Islet of Langerhans (tissue), 1 donor: ENCODE results near the gene STARD5.

Source experiments
- FAIRE-seq: peaks from one replicate; lab custom pipeline; 2011; peaks lifted over from hg19 to GRCh38; lab: Jason Lieb, UNC

STARD5 gene

DNA sequence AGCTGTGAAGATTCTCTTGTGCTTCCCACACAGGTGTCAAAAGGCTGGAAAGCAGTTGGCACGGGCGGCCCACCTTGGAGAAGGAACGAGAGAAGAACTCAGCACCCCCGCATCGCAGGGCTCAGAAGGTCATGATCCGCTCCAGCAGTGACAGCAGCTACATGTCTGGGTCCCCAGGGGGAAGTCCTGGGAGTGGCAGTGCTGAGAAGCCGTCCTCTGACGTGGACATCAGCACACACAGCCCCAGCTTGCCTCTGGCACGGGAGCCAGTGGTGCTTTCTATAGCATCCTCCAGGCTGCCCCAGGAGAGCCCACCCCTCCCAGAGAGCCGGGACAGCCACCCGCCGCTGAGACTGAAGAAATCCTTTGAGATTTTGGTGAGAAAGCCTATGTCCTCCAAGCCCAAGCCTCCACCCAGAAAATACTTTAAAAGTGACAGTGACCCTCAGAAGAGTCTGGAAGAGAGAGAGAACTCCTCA is 31.4 kb downstream of the STARD5 start:
- FAIRE-seq, result no peak

DNA sequence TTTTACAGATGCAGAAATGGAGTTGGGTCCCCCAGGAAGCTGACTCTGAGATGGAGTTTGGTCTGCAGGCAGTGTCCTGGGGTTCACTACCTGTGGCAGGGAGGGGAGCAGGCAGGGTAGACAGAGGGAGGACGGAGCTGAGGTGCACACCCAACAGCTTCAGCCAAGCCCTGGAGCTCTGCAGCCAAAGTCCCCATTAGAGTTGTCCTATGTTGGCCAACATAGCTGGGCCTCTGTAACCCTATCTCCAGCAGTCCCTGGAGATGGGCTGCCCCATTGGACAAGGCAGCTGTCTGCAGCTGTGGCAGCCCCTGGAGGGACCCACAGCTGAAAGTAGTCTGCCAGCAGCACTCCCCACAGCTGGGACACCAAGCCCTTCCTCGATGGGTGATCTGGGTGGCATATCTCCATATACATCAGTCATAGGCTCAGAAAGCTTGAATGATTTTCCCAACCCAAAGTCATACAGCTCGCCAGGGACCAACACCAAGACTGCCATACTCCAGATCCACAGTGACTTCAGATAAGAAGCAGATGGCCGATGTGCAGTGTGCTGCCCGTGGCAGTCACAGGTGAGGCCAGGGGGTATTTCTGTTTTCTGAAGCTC is 31.9 kb downstream of the STARD5 start:
- no peak for FAIRE-seq

DNA sequence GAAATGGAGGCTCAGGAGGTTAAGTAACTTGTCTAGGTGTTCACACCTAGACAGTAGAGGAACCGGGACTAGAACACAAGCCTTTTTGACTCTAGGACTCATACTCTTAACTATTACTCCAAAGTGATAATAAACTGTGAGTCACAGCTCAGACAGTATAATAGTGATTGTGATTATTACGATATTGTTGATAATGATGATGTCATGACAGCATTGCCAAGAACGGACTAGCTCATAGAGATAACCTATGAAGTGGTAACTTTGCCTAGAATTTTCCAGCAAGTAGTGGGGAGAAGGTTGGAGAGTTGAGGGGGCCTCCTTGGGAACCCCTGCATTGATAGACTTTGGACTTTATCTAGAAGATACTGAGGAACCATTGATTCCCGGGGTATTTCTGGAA is 34.0 kb downstream of the STARD5 start:
- FAIRE-seq, result no peak

DNA sequence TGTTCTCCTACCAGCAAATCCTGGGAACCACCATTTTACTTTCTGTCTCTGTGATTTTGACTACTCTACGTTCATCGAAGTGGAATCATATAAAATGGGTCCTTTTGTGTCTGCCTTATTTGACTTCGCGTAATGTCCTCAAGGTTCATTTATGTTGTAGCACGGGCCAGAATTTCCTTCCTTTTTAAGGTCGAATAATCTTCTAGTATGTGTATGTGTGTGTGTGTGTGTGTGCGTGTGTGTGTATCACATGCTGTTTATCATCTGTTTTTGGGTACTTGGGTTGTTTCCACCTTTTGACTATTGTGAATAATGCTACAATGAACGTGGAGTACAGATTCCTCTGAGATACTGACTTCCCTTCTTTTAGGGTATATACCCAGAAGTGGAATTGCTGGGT is 35.3 kb downstream of the STARD5 start:
- FAIRE-seq, result no peak

DNA sequence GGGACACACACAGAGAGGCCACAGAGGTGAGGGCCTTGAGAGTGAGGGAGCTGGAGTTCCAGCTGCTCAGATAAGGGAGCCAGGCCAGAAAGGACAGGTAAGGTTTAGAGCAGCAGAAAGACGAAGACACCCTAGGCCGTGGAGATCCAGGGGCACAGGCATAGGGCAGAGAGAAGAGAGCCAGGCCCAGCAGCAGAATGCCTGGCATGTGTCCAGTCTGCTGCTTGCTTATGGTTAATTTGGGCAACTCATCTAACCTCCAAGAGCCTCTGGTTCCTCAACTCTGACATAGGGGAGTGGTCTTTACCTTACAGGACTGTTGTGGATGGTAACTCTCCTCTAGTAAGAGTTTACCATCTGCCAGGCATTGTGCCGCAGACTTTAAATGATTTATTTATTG is 35.9 kb downstream of the STARD5 start:
- FAIRE-seq, result no peak

DNA sequence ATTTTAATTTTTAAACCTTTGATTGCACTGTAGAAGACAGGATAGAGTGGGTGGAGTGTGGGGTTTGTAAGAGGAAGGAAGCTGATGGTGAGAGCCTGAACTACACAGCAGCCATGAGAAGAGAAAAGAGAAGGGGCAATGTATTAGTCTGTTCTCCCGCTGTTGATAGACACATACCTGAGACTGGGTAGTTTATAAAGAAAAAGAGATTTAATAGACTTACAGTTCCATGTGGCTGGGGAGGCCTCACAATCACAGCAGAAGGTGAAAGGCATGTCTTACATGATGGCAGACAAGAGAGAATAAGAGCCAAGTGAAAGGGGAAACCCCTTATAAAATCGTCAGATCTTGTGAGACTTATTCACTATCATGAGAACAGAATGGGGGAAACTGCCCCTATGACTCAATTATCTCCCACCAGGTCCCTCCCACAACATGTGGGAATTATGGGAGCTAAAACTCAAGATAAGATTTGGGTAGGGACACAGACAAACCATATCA is 37.3 kb downstream of the STARD5 start:
- no peak for FAIRE-seq

DNA sequence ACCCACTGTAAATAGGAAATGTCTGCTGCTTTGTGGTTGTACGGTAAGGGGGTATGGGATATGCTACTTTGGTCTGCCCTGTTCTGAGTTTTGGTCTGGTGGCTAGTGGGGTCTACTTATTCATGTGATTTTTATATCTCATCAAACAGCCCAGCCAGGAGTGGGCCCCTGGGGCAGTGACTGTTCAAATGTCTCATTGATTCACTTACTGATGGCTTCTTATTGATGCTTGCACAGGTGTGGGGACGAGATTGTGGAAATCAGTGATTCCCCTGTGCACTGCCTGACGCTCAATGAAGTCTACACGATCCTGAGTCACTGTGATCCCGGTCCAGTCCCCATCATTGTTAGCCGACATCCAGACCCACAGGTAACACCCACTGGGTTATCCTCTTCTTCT is 38.5 kb downstream of the STARD5 start:
- FAIRE-seq, result no peak

DNA sequence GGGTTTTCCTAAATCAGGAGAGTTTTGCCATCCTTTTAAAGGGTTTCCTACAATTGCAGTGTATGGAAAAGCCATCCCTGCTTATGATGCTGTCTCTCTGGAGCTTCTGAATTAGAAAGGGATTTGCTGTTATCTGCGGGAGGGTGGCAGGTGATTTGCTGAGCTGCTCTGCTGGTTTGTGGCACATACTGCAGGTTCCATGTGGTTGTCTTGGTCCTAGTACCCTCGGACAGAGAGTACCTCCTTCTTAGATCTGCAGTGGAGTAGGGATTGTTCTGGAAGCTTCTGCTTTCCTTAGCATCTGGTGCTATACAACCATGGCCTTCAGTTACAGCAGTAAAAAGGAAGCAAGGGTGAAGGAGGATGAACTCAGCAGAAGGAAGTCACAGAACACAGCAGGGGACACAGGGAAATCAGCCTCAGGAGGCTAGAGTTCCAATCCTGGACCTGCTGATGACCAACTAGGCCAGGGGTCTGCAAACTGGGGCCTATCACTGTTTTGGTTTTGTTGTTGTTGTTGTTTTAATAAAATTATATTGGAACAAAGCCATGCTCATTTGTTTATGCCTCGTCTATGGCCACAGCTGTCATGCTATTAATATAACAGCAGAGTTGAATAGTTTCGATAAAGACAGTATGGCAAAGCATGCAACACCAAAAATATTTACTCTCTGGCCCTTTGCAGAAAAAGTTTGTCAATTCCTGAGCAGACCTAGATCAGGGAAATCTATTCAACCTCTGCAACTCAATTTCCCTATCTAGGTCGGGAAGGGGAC is 39.5 kb downstream of the STARD5 start:
- FAIRE-seq, result no peak

DNA sequence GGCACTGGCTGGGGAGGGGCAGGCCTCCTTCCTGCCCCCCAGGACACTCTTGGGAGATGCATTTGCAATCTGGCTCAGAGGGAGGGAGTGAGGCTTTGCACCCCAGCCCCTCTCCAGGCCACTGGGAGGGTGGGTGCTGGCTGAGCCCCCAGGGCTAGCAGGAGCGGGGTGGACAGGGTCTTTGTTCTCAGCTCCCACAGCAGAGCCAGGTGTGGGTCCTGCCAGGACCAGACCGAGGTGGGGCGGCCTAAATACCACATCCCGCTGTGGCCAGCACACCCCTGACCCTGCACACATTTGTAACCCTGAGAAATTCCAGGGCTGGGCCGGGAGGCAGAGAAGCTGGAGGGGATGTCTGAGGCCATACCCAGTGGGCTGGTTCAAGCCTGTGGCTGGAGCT is 41.0 kb downstream of the STARD5 start:
- no peak for FAIRE-seq

DNA sequence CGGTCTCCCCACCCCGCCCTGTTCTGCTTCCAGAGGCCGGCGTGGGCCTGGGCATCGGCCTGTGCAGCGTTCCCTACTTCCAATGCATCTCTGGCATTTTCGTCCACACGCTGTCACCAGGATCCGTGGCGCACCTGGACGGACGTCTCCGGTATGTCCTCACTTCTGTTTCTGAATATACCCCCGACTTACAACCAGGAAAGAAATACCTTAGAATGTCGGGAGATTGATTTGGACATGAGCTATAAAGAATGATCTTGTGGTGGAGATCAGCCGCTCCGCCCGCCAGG is 41.4 kb downstream of the STARD5 start:
- no peak for FAIRE-seq

DNA sequence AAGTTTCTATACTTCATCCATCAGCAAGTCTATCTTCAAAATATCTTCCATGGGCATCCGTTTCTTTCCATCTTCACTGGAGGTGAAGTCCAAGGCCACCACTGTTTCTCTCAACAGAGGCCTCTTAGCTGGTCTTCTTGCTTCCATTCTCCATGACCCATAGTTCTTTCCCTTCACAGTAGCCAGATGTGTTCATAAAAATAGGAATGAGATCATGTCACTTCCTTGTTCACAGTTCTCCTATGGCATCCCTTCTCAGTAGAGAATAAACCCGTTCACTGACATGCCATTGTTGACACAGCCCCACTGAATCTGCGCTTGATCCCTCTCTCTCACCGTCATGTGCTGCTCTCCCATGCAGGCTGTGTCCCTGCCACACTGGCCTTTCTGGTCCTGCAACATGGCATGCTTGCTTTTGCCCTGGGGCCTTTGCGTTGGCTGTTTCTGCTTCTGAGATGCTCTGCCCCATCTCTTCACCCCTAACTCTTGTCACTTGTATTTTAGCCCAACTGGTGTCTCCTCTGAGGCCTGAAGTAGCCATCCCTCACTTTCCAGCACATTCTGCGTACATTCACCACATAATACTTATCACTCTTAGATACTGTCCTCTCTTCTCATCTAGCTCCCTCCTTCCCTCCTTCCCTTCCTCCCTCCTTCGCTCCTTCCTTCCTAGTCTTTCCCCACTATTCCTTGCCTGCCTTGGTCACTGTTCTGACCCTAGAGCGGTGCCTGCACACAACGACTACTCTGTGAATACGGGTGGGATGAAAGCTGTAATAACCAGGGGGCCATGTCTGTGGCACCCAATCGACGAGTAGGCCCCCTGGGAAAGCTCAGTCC is 42.0 kb downstream of the STARD5 start:
- FAIRE-seq, result no peak

DNA sequence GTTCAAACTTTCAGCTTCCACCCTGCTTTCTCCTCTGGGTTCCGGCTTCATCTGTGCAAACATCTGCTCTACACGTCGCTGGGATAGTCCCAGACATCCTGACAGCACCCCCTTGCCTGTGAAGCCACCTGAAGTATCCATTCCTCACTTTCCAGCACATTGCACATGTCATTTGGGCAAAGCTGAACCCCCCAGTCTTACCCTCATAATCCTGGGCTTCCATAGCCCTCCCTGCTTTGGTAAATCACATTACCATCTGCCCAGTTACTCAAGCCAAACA is 42.5 kb downstream of the STARD5 start:
- FAIRE-seq, result no peak

DNA sequence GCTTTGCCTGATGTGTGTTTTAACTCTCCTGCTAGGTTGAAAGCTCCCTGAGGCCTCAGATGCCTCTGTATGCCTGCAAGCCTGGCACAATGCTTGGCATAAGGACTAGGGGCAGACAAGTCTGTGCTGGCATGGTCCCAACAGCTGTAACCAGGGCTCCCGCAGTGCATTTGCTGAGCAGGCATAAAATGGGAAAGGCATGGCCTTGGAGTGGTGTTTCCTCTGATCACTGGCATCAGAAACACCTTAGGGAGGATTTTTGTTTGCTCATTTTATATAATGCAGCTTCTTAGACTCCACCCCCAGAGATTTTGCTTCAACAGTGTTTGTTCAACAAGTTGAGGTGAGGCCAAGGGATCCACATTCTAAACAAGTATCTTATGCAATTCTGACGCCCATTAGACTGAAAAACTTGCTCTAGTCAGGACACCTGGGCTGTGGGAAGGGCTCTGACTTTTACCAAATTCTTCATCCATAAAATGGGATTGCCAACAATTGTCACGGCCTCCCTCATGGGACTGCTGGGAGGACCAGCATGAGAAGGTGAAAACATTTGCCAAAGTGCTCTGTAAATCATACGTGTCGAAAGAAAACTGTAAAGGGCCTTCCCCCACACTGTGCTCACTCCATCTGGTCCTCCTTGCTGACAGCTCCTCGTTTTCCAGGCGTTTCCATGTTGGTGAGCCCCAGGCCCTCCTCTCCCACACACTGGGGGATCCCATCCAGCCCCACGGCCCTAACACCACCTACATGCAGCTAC is 43.1 kb downstream of the STARD5 start:
- no peak for FAIRE-seq

DNA sequence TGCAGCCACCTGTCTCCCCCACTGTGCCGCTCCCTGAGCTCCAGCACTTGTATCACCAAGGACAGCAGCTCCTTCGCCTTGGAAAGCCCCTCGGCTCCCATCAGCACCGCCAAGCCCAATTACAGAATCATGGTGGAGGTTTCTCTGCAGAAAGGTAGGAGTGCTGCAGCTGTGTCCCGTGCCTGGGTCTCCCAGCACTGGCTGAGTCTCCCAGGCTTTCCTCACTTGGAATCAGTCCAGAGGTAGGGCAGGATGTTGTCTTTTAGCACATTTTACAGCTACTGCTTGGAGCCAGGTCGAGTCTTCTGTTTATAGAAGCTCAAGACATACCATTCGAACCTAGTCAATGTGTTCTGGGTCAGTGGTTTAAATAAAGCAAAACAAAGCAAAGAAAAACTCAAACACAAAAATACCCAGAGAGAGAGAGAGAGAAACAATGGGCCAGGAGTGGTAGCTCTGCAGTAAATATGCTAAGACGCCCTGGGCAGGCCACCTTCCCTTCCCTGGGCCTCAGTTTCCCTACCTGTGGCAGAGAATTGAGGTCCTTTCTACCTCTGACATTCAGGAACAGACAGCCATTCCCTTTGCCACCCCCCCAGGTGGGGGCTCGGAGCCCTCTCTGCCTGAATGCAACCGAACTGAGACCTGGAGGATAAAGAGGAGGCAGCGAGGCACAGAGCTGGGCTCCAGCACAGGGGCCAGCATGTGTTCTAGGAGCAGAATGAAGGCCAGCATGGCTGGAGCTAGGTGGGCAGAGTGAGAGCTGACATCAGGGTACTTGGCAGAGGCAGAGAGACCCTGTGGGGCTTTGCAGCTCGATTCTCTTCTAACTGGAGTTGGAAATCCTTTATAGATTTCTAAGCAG is 44.1 kb downstream of the STARD5 start:
- FAIRE-seq, result no peak

DNA sequence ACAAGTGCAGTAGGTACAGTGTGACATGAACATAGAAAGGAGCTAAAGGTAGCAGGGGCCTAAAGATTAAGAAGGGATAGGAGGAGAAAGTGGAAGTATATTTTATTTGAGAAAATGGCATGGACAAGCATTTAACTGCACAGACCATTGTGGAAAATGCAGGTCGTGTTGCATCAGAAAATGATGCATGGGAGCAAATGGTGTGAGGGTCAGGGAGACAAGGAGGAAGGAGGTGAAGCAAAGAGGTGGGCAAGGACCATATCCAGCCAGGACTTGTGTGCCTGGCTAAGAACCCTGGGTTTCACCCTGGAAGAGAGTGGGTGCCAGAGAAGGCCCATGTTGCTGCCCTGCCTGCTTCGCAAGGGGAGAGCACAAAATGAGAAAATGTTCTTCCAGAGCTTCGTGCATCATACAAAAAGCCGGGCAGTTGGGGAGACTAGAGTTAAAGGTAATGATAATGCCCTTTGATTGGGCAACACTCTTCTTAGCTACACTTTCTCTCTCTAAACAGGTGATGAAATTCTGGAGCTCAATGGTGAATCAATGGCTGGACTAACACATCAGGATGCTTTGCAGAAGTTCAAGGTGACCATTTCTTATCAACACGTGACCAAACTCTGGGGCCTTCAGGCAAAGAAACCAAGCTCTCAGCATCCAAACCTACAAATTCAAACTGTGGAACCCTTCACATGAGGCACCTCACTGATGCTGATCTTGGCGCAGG is 45.5 kb downstream of the STARD5 start:
- FAIRE-seq, result no peak

DNA sequence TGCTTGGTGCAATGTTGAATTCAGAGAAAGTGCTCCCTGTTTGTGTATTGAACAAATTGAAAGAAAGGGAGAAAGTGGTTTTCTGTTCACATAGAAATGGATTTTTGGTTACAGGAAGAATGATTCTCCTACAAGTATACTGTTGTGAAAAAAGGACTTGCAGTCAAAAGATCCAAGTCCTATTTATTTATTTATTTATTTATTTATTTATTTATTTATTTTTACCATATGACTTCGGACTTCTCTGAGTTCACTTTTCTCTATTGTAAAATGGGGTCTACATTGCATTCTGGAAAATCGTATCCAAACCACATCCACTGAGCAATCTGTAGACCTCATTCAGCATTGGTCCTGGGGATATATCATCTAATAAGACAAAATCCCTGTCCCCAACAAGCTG is 46.1 kb downstream of the STARD5 start:
- no peak for FAIRE-seq

DNA sequence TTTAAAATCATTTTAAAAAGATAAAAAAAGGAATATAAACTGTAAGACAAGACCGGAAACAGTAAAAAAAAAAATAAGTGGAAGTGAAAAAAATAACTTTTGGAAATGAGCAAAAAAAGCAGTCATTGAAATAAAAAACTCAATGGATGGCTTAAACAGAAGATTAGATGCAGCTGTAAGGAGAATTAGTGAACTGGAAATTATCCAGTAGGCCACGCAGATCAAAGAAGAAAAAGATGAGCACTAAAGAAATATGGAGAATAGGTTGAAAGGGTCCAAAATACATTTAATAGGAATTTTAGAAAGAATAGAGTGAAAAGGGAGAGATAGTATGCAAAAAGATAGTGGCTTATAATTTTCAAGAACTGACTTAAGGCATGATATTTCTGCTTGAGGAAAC is 47.0 kb downstream of the STARD5 start:
- no peak for FAIRE-seq

DNA sequence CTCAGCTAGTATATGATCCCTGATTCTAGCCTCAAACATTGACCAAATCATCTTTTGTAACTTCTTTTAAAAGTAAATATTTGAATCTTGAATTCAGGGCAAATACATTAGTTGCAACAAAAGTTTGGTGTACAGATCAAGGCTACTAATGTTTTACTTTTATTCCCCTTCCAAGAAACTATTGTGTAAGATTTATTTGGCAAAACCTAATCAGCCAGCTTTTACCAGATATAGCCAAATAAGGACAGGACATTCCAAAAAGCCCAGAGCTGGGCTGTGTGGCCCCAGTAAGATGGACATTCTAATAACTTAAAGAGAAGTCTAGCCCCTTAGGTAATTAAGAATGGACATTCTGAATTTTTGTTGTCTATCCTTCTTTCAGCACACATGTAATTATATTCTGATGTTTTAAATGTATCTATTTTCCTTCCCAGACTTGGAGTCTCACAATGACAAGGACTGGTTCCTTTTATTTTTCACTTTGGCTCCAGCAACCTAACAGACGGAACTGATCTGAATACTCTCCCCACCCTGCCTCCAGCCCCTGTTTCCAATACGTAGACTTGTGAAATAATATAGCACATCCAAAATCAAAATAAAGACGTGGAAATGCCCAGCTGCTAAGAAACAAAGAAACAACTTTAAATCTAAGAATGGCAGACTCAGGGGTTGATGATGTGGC is 48.1 kb downstream of the STARD5 start:
- FAIRE-seq, result no peak

DNA sequence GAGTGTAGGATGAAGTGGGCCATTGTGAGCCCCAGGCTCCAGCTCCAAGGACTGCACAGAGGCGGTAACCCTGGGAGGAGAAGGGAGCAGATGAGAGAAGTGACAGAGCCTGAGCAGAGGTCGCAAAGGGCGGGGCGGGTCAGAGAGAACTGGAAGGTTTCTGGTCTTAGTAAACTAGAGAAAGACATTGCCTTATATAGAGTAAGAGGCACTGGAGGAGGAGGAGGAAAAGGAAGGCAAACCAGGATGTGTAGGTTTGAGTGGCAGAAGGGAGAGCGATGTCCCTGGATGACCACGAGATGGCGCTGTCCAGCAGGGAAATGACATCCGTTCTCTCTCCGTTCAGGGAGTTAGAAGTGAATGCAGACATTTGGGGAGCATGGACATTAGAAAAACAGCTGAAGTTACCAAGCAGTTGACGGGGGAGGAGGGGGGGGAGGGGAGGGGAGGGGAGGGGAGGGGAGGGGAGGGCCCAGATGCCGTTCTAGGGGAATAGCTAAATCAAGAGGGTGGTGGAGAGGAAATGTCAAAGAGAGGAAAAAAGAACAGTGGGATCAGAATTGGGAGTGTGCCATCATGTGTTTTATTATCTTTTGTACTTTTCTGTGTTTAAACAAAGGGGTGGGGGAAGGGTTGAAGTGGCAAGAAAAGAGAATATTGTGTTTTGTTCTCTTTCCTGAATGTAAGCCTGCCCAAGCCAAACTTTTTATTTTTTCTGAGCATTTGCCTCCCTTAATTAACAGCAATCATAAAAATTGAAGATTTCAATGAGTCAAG is 48.8 kb downstream of the STARD5 start:
- FAIRE-seq, result peak; percentile 56

DNA sequence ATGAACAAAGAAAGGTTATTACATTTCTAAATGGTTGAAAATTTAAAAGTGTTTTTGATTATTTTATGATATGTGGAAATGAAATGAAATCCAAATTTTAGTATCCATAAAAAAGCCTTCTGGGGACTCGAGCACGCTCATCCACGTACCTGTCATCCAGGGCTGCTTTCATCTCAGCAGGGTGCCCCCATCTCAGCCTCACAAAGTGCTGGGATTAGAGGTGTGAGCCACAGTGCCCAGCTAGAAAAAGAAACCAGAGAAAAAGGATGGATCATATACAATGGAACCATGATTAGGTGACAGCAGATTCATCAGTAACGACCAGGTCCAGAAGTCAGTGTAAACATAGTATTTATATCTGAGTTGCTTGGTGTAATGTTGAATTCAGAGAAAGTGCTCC is 49.7 kb downstream of the STARD5 start:
- no peak for FAIRE-seq
